ENCODE results near the gene BAZ1A. TPM values are rescaled to one million over a fixed set of nuclear protein-coding genes. Genes with fewer than 3 reads are reported as not detected.
"Not testable (repeated sequence)": the region's sequence is repeated elsewhere in the genome, so short reads cannot be mapped to it uniquely, and the experiment has no call there.

Gene BAZ1A
- total and polyA plus RNA-seq, 12 donors, result 3.8 to 14.5 (median 5.2) TPM

GRCh38 chr14:34741840-34742239, 133.3 kb downstream of the BAZ1A start:
- ATAC-seq (no peak), DNase-seq (no peak)
- Histone ChIP-seq H3K4me3 (no peak overlapping the region), H3K4me1 (peaks cover 0 to 11% (median 0%) of the 10 kb centered on the region in 9 donors), H3K36me3 (no peaks in the 10 kb centered on the region), H3K27ac (no peak overlapping the region), H3K27me3 (peaks cover 0 to 4% (median 0%) of the 10 kb centered on the region in 7 donors), H3K9me3 (peaks cover 0 to 7% (median 0%) of the 10 kb centered on the region in 11 donors)
- WGBS, 2 donors, result 78 to 92% methylated on average over 1 of the region's 1 CpG
- intact Hi-C loops (cut with DNase I), result no loop called here
- TF ChIP-seq CTCF (IDR thresholded peaks at IDR 0.05), result no peak

- H3K27me3 ChIP-seq; ATAC-seq; H3K36me3 ChIP-seq; H3K27ac ChIP-seq; H3K9me3 ChIP-seq; H3K4me3 ChIP-seq; intact Hi-C loops (cut with DNase I); DNase-seq: not testable (repeated sequence)
- H3K4me1 ChIP-seq, result peaks cover 0 to 11% (median 0%) of the 10 kb centered on the region in 9 donors
- 75 to 79% methylated on average over 6 of the region's 6 CpGs for WGBS, 2 donors
Observed at GRCh38 chr14:34740139-34740538, 135.0 kb downstream of the BAZ1A start.

- H3K4me3 ChIP-seq; H3K27ac ChIP-seq; H3K27me3 ChIP-seq; ATAC-seq; H3K4me1 ChIP-seq; H3K9me3 ChIP-seq; H3K36me3 ChIP-seq; DNase-seq; intact Hi-C loops (cut with DNase I): not testable (repeated sequence)
- WGBS, 2 donors, result 94% methylated on average over 4 of the region's 4 CpGs
Observed at GRCh38 chr14:34737079-34737478, 138.1 kb downstream of the BAZ1A start.

- intact Hi-C loops (cut with DNase I), result no loop called here
- 77 to 79% methylated on average over 3 of the region's 3 CpGs for WGBS, 2 donors
Observed at GRCh38 chr14:34733245-34733644, 141.9 kb downstream of the BAZ1A start.

GRCh38 chr14:34732802-34733201, 142.4 kb downstream of the BAZ1A start:
- intact Hi-C loops (cut with DNase I), result no loop called here
- H3K4me1 ChIP-seq, result no peaks in the 10 kb centered on the region
- ATAC-seq (no peak), DNase-seq (no peak)
- H3K36me3 ChIP-seq, result no peaks in the 10 kb centered on the region
- no peak overlapping the region for H3K27ac ChIP-seq
- no peak for TF ChIP-seq CTCF (IDR thresholded peaks at IDR 0.05)
- peaks cover 0 to 3% (median 0%) of the 10 kb centered on the region in 11 donors for H3K9me3 ChIP-seq
- 77 to 86% methylated on average over 4 of the region's 4 CpGs for WGBS, 2 donors
- no peaks in the 10 kb centered on the region for H3K27me3 ChIP-seq
- no peak overlapping the region for H3K4me3 ChIP-seq

More at GRCh38 chr14:34733245-34733644, 141.9 kb downstream of the BAZ1A start:
- no peak for TF ChIP-seq CTCF (IDR thresholded peaks at IDR 0.05)
- no peak overlapping the region for H3K27ac ChIP-seq
- H3K4me1 ChIP-seq, result no peaks in the 10 kb centered on the region
- no peak overlapping the region for H3K4me3 ChIP-seq
- no peaks in the 10 kb centered on the region for H3K36me3 ChIP-seq
- DNase-seq (no peak), ATAC-seq (no peak)
- H3K9me3 ChIP-seq, result peaks cover 0 to 3% (median 0%) of the 10 kb centered on the region in 11 donors
- H3K27me3 ChIP-seq, result no peaks in the 10 kb centered on the region
